Thyroid gland (tissue), 4 donors: Measurements from ENCODE around the gene FBXL7.

Experiments used
- CTCF ChIP-seq, 6 experiments: fragments of 200-600 bp in 3 of 6; fragments of 450-650 bp in 3 of 6; sonication (generic) in 3 of 6; IDR thresholded peaks; one replicate each; pipeline ENCODE4 v1.5.1; 2016 to 2019; ENCODE audit warnings: antibody characterized with exemption in 6 of 6, mild to moderate bottlenecking in 2 of 6, inconsistent platforms in 1 of 6, moderate library complexity in 1 of 6
- POLR2A ChIP-seq, 2 donors: fragments of 450-650 bp; IDR thresholded peaks; one replicate each; pipeline ENCODE4 v1.6.1; 2017; ENCODE audit warnings: antibody characterized with exemption in 2 of 2, mild to moderate bottlenecking in 2 of 2, moderate library complexity in 1 of 2

- TF ChIP-seq CTCF (IDR thresholded peaks at IDR 0.05) (no peak), POLR2A (IDR thresholded peaks at IDR 0.05) (no peak)
Measured at GRCh38 chr5:15791274-15791673, 291.3 kb downstream of the FBXL7 start.
